CD4-positive, alpha-beta memory T cell (primary cell): ENCODE results near the gene KRT77. TPM values are rescaled to one million over a fixed set of nuclear protein-coding genes. Genes with fewer than 3 reads are reported as not detected.

ENCODE experiments used
- CTCF ChIA-PET: fragments of 350-600 bp; sonication (Branson Sonifier 250); formaldehyde crosslinking; loops from one replicate; lab custom pipeline; 2021; ENCODE audit warnings: inconsistent platforms; ENCODE audit not compliant: partially characterized antibody; lab: Charles Lee
- POLR2A ChIA-PET: fragments of 350-600 bp; sonication (Branson Sonifier 250); formaldehyde crosslinking; loops from one replicate; lab custom pipeline; 2021; ENCODE audit not compliant: partially characterized antibody; lab: Charles Lee
- DNase-seq, 5 donors: peaks; one replicate each; pipeline versions ENCODE4 v3.0.0 to v3.0.0-alpha.2; 2020 to 2022; ENCODE audit warnings: mixed read lengths in 1 of 5
- H3K27ac ChIP-seq: one replicate; pipeline ENCODE4 v1.7.0; 2013; ENCODE audit warnings: low read depth, low read length
- H3K27me3 ChIP-seq: 2 replicates; pipeline ENCODE4 v1.7.0; 2013; ENCODE audit warnings: mild to moderate bottlenecking, low read length, moderate library complexity; ENCODE audit not compliant: insufficient read depth
- H3K36me3 ChIP-seq: 2 replicates; pipeline ENCODE4 v1.7.0; 2013; ENCODE audit warnings: mild to moderate bottlenecking, low read length, moderate library complexity; ENCODE audit not compliant: insufficient read depth
- H3K4me1 ChIP-seq: 2 replicates; pipeline ENCODE4 v1.7.0; 2013; ENCODE audit warnings: mild to moderate bottlenecking, low read length, moderate library complexity; ENCODE audit not compliant: insufficient read depth
- H3K4me3 ChIP-seq, 2 donors: one replicate each; pipeline ENCODE4 v1.7.0; 2013; ENCODE audit warnings: low read length in 2 of 2, mild to moderate bottlenecking in 1 of 2
- H3K9me3 ChIP-seq, 2 donors: one replicate each; pipeline ENCODE4 v1.7.0; 2013; ENCODE audit warnings: low read length in 2 of 2, control low read depth in 1 of 2; ENCODE audit not compliant: control insufficient read depth in 1 of 2
- H3K27ac Mint-ChIP-seq, 7 donors: one replicate each; pipeline ENCODE4 v1.8.0; 2020 to 2021; ENCODE audit warnings: mixed read lengths in 7 of 7, mild to moderate bottlenecking in 6 of 7, inconsistent platforms in 3 of 7, moderate library complexity in 3 of 7
- H3K27me3 Mint-ChIP-seq, 2 donors: one replicate each; pipeline ENCODE4 v1.8.0; 2020 to 2021; ENCODE audit warnings: mixed read lengths in 2 of 2
- H3K36me3 Mint-ChIP-seq, 2 donors: one replicate each; pipeline ENCODE4 v1.8.0; 2020 to 2021; ENCODE audit warnings: mixed read lengths in 2 of 2, inconsistent platforms in 1 of 2, mild to moderate bottlenecking in 1 of 2
- H3K4me1 Mint-ChIP-seq, 4 donors: one replicate each; pipeline ENCODE4 v1.8.0; 2020 to 2021; ENCODE audit warnings: mixed read lengths in 4 of 4, mild to moderate bottlenecking in 1 of 4
- H3K4me3 Mint-ChIP-seq, 8 donors: one replicate each; pipeline ENCODE4 v1.8.0; 2020 to 2021; ENCODE audit warnings: mixed read lengths in 8 of 8, mild to moderate bottlenecking in 7 of 8, moderate library complexity in 6 of 8, inconsistent platforms in 3 of 8
- H3K9me3 Mint-ChIP-seq, 8 donors: one replicate each; pipeline ENCODE4 v1.8.0; 2020 to 2021; ENCODE audit warnings: mixed read lengths in 8 of 8, mild to moderate bottlenecking in 5 of 8, inconsistent platforms in 3 of 8, moderate library complexity in 1 of 8
- intact Hi-C: fragments of 100-400 bp; cut with micrococcal nuclease; formaldehyde crosslinking; loops from one replicate; pipeline ENCODE4 v1.15.1; 2023
- polyA plus RNA-seq, 2 donors: library from polyadenylated mRNA; unstranded; fragments of 300-500 nt; fragmentation: Illumina TruSeq; gene quantifications; one replicate each; pipeline ENCODE4 v1.2.3, GENCODE V29; 2021
- total RNA-seq, 2 experiments: library from RNA; stranded (reverse); gene quantifications; one replicate each; pipeline ENCODE4 v1.2.3, GENCODE V29; 2021

KRT77 gene
- total and polyA plus RNA-seq, 4 experiments from 2014 or later, result not detected

GRCh38 chr12:52695039-52695438 lies 8.3 kb downstream of the KRT77 start:
- intact Hi-C loops, result no loop called here

GRCh38 chr12:52694151-52694550 lies 9.2 kb downstream of the KRT77 start:
- no peak overlapping the region for H3K4me3 Mint-ChIP-seq
- Histone ChIP-seq H3K4me1 (peaks cover 15% of the 10 kb centered on the region), H3K9me3 (no peaks in the 10 kb centered on the region), H3K27me3 (no peaks in the 10 kb centered on the region), H3K36me3 (no peaks in the 10 kb centered on the region), H3K27ac (no peak overlapping the region), H3K4me3 (no peak overlapping the region)
- DNase-seq, result no peak
- CTCF ChIA-PET, result interaction anchor here (0.5 kb wide), 1 partner anchor 9 kb away, joined by 3 read pairs; no protein-coding TSS in a partner anchor
- H3K9me3 Mint-ChIP-seq, result no peaks in the 10 kb centered on the region
- peaks cover 9 to 34% (median 18%) of the 10 kb centered on the region in 4 donors for H3K4me1 Mint-ChIP-seq
- POLR2A ChIA-PET, result no interaction called here
- H3K27me3 Mint-ChIP-seq, result peaks cover 13 to 22% of the 10 kb centered on the region in 2 donors
- no peaks in the 10 kb centered on the region for H3K36me3 Mint-ChIP-seq
- H3K27ac Mint-ChIP-seq, result peak overlapping the region in 1 of 7 donors; percentile 12
- intact Hi-C loops, result loop anchor here (5.0 kb wide), 1 partner anchor 47 kb away; no protein-coding TSS in a partner anchor

More at GRCh38 chr12:52695039-52695438, 8.3 kb downstream of the KRT77 start:
- Histone ChIP-seq H3K4me3 (no peak overlapping the region), H3K36me3 (no peaks in the 10 kb centered on the region), H3K27ac (no peak overlapping the region), H3K27me3 (no peaks in the 10 kb centered on the region), H3K9me3 (no peaks in the 10 kb centered on the region), H3K4me1 (peaks cover 15% of the 10 kb centered on the region)
- Mint-ChIP-seq H3K4me1 (peaks cover 9 to 28% (median 16%) of the 10 kb centered on the region in 4 donors), H3K4me3 (no peak overlapping the region), H3K9me3 (no peaks in the 10 kb centered on the region), H3K27ac (peak overlapping the region in 1 of 7 donors; percentile 43), H3K27me3 (peaks cover 13 to 22% of the 10 kb centered on the region in 2 donors), H3K36me3 (no peaks in the 10 kb centered on the region)
- ChIA-PET POLR2A (no interaction called here), CTCF (no interaction called here)
- DNase-seq, result no peak

- DNase-seq, result no peak
- H3K4me3 Mint-ChIP-seq, result peak overlapping the region in 2 of 8 donors; percentile 51 to 63
- H3K27ac Mint-ChIP-seq, result peak overlapping the region in 2 of 7 donors; percentile 16 to 30
- peaks cover 9 to 34% (median 18%) of the 10 kb centered on the region in 4 donors for H3K4me1 Mint-ChIP-seq
- ChIA-PET CTCF (interaction anchor here (1.2 to 1.6 kb wide), 2 partner anchors 84 to 186 kb away, joined by 3 to 4 read pairs; no protein-coding TSS in a partner anchor), POLR2A (no interaction called here)
- no peaks in the 10 kb centered on the region for H3K36me3 Mint-ChIP-seq
- H3K27me3 Mint-ChIP-seq, result peaks cover 10 to 22% of the 10 kb centered on the region in 2 donors
- Histone ChIP-seq H3K27me3 (no peaks in the 10 kb centered on the region), H3K4me3 (no peak overlapping the region), H3K4me1 (peaks cover 15% of the 10 kb centered on the region), H3K27ac (no peak overlapping the region), H3K9me3 (no peaks in the 10 kb centered on the region), H3K36me3 (no peaks in the 10 kb centered on the region)
- no peaks in the 10 kb centered on the region for H3K9me3 Mint-ChIP-seq
- intact Hi-C loops, result loop anchor here (5.0 kb wide), 1 partner anchor 46 kb away; no protein-coding TSS in a partner anchor
Measured at GRCh38 chr12:52693261-52693660, 10.1 kb downstream of the KRT77 start.

GRCh38 chr12:52692254-52692653 lies 11.1 kb downstream of the KRT77 start:
- CTCF ChIA-PET, result interaction anchor here (1.2 to 1.6 kb wide), 2 partner anchors 83 to 187 kb away, joined by 3 to 4 read pairs; no protein-coding TSS in a partner anchor
- no peak for DNase-seq
- Mint-ChIP-seq H3K4me3 (peak overlapping the region in 4 of 8 donors; percentile 31 to 63 (median 49)), H3K36me3 (no peaks in the 10 kb centered on the region), H3K4me1 (peaks cover 11 to 39% (median 23%) of the 10 kb centered on the region in 4 donors), H3K9me3 (no peaks in the 10 kb centered on the region), H3K27ac (peak overlapping the region in 1 of 7 donors; percentile 87), H3K27me3 (peaks cover 4 to 19% of the 10 kb centered on the region in 2 donors)
- Histone ChIP-seq H3K9me3 (no peaks in the 10 kb centered on the region), H3K27ac (no peak overlapping the region), H3K4me3 (no peak overlapping the region), H3K4me1 (peaks cover 15% of the 10 kb centered on the region), H3K36me3 (no peaks in the 10 kb centered on the region), H3K27me3 (no peaks in the 10 kb centered on the region)
- POLR2A ChIA-PET, result interaction anchor here (1.0 kb wide), 1 partner anchor 11 kb away, joined by 3 read pairs; no protein-coding TSS in a partner anchor
- intact Hi-C loops, result loop anchor here (5.0 kb wide), 1 partner anchor 45 kb away; no protein-coding TSS in a partner anchor

- peaks cover 15% of the 10 kb centered on the region for H3K4me1 ChIP-seq
- POLR2A ChIA-PET, result interaction anchor here (0.6 to 1.3 kb wide), 4 partner anchors 10 to 130 kb away, joined by 3 to 5 read pairs (median 4); no protein-coding TSS in a partner anchor
- peak overlapping the region; percentile 46 to 49 for H3K4me3 ChIP-seq
Measured at GRCh38 chr12:52691841-52692150, 11.5 kb downstream of the KRT77 start.

GRCh38 chr12:52691076-52691840 lies 12.1 kb downstream of the KRT77 start:
- Mint-ChIP-seq H3K9me3 (no peaks in the 10 kb centered on the region), H3K4me3 (peak overlapping the region; percentile 89 to 95 (median 94)), H3K4me1 (peaks cover 11 to 39% (median 23%) of the 10 kb centered on the region in 4 donors), H3K27me3 (peaks cover 2 to 19% of the 10 kb centered on the region in 2 donors), H3K36me3 (no peaks in the 10 kb centered on the region), H3K27ac (peak overlapping the region in 6 of 7 donors; percentile 58 to 89 (median 84))
- Histone ChIP-seq H3K27ac (no peak overlapping the region), H3K9me3 (no peaks in the 10 kb centered on the region), H3K4me3 (peak overlapping the region; percentile 46 to 49), H3K27me3 (no peaks in the 10 kb centered on the region), H3K4me1 (peaks cover 15% of the 10 kb centered on the region), H3K36me3 (no peaks in the 10 kb centered on the region)
- DNase-seq, result peak; percentile 49 to 57 (median 55)
- intact Hi-C loops, result loop anchor here (2.0 to 5.0 kb wide), 2 partner anchors 44 to 104 kb away; no protein-coding TSS in a partner anchor
- CTCF ChIA-PET, result interaction anchor here (0.5 to 1.6 kb wide), 5 partner anchors 46 to 289 kb away, joined by 3 to 4 read pairs (median 3); no protein-coding TSS in a partner anchor
- POLR2A ChIA-PET, result interaction anchor here (0.6 to 1.4 kb wide), 8 partner anchors 10 to 577 kb away, joined by 3 to 5 read pairs (median 3); partner anchors contain the start of gene ESPL1

More at GRCh38 chr12:52691841-52692150, 11.5 kb downstream of the KRT77 start:
- Histone ChIP-seq H3K36me3 (no peaks in the 10 kb centered on the region), H3K27me3 (no peaks in the 10 kb centered on the region), H3K9me3 (no peaks in the 10 kb centered on the region), H3K27ac (no peak overlapping the region)
- CTCF ChIA-PET, result interaction anchor here (0.9 to 1.6 kb wide), 3 partner anchors 47 to 188 kb away, joined by 3 to 4 read pairs (median 3); no protein-coding TSS in a partner anchor
- Mint-ChIP-seq H3K4me1 (peaks cover 11 to 39% (median 23%) of the 10 kb centered on the region in 4 donors), H3K27me3 (peaks cover 2 to 17% of the 10 kb centered on the region in 2 donors), H3K9me3 (no peaks in the 10 kb centered on the region), H3K36me3 (no peaks in the 10 kb centered on the region), H3K27ac (peak overlapping the region in 6 of 7 donors; percentile 58 to 89 (median 84)), H3K4me3 (peak overlapping the region; percentile 89 to 95 (median 94))
- intact Hi-C loops, result loop anchor here (2.0 to 5.0 kb wide), 2 partner anchors 44 to 105 kb away; no protein-coding TSS in a partner anchor
- DNase-seq, result no peak
